GM23338 (cell line): ENCODE results near the gene VAMP7.

Experiments
- CREB1 ChIP-seq: fragments of 250-450 bp; sonication (Bioruptor Pico); IDR thresholded peaks from 2 replicates; pipeline ENCODE4 v1.5.0; 2020; ENCODE audit warnings: low read depth, mild to moderate bottlenecking, moderate library complexity
- EZH2 ChIP-seq: fragments of 200-600 bp; sonication (generic); IDR thresholded peaks from one replicate; pipeline ENCODE4 v1.8.0; 2017; ENCODE audit warnings: antibody characterized with exemption, mild to moderate bottlenecking, low read depth; ENCODE audit not compliant: unreplicated experiment
- EZH2phosphoT487 ChIP-seq: fragments of 200-600 bp; sonication (generic); IDR thresholded peaks from one replicate; pipeline ENCODE4 v1.8.1; 2018; ENCODE audit warnings: antibody characterized with exemption; ENCODE audit not compliant: unreplicated experiment
- JUNB ChIP-seq: IDR thresholded peaks from one replicate; pipeline ENCODE4 v1.6.1; 2016; ENCODE audit warnings: antibody characterized with exemption; ENCODE audit not compliant: unreplicated experiment
- NANOG ChIP-seq: IDR thresholded peaks from 2 replicates; pipeline ENCODE4 v1.6.1; 2016; ENCODE audit warnings: antibody characterized with exemption, borderline replicate concordance
- POLR2AphosphoS5 ChIP-seq: IDR thresholded peaks from 2 replicates; pipeline ENCODE4 v1.6.1; 2016; ENCODE audit warnings: antibody characterized with exemption, low read depth
- ZNF114 ChIP-seq: fragments of 250-450 bp; sonication (Bioruptor Pico); IDR thresholded peaks from 2 replicates; pipeline ENCODE4 v1.5.0; 2020; ENCODE audit warnings: mild to moderate bottlenecking, moderate library complexity
- ZNF331 ChIP-seq: fragments of 250-450 bp; sonication (Bioruptor Pico); IDR thresholded peaks from 2 replicates; pipeline ENCODE4 v1.5.0; 2020; ENCODE audit warnings: low read depth, mild to moderate bottlenecking, moderate library complexity
- TF ChIP-seq, protein P1 (sequence below), 2 experiments: fragments of 200-600 bp in 1 of 2; sonication (generic) in 1 of 2; conservative IDR thresholded peaks; 2 replicates each; pipeline versions ENCODE4 v1.5.1 to v1.6.1; 2016 to 2017; ENCODE audit warnings: antibody characterized with exemption in 2 of 2, low read depth in 2 of 2, mild to moderate bottlenecking in 2 of 2, moderate library complexity in 1 of 2
- TF ChIP-seq, protein P2 (sequence below): IDR thresholded peaks from one replicate; pipeline ENCODE4 v1.6.1; 2018; ENCODE audit warnings: antibody characterized with exemption; ENCODE audit not compliant: unreplicated experiment
- TF ChIP-seq, protein P3 (sequence below): IDR thresholded peaks from 2 replicates; pipeline ENCODE4 v1.6.1; 2016; ENCODE audit warnings: antibody characterized with exemption

DNA sequence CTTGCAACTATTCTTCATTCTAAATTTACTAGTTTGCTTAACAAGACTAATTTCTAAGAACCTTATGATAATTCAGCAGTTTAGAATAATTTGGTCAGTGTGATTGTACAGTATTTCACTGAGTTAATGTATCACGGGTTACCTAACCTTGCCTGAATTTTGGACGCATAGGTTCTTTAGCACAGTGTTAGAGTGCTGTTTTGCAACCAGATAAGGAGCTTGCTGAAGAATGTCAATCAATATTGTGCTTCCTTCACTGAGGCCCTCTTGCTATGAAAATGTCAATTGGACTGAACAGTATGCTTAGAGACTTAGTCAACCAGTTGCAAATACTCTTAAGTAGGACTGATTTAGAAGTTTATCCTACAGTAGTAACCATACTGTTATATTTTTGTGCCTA is 19.6 kb downstream of the VAMP7 start:
- TF ChIP-seq, protein P1, sequence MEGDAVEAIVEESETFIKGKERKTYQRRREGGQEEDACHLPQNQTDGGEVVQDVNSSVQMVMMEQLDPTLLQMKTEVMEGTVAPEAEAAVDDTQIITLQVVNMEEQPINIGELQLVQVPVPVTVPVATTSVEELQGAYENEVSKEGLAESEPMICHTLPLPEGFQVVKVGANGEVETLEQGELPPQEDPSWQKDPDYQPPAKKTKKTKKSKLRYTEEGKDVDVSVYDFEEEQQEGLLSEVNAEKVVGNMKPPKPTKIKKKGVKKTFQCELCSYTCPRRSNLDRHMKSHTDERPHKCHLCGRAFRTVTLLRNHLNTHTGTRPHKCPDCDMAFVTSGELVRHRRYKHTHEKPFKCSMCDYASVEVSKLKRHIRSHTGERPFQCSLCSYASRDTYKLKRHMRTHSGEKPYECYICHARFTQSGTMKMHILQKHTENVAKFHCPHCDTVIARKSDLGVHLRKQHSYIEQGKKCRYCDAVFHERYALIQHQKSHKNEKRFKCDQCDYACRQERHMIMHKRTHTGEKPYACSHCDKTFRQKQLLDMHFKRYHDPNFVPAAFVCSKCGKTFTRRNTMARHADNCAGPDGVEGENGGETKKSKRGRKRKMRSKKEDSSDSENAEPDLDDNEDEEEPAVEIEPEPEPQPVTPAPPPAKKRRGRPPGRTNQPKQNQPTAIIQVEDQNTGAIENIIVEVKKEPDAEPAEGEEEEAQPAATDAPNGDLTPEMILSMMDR (conservative IDR thresholded peaks at IDR 0.05; ENCODE audit: low read depth in 2 of 2) = no peak
- TF ChIP-seq ZNF114 (CRISPR knock-in tag) = no peak
- no peak for TF ChIP-seq EZH2phosphoT487
- TF ChIP-seq POLR2AphosphoS5 = no peak
- TF ChIP-seq, protein P2, sequence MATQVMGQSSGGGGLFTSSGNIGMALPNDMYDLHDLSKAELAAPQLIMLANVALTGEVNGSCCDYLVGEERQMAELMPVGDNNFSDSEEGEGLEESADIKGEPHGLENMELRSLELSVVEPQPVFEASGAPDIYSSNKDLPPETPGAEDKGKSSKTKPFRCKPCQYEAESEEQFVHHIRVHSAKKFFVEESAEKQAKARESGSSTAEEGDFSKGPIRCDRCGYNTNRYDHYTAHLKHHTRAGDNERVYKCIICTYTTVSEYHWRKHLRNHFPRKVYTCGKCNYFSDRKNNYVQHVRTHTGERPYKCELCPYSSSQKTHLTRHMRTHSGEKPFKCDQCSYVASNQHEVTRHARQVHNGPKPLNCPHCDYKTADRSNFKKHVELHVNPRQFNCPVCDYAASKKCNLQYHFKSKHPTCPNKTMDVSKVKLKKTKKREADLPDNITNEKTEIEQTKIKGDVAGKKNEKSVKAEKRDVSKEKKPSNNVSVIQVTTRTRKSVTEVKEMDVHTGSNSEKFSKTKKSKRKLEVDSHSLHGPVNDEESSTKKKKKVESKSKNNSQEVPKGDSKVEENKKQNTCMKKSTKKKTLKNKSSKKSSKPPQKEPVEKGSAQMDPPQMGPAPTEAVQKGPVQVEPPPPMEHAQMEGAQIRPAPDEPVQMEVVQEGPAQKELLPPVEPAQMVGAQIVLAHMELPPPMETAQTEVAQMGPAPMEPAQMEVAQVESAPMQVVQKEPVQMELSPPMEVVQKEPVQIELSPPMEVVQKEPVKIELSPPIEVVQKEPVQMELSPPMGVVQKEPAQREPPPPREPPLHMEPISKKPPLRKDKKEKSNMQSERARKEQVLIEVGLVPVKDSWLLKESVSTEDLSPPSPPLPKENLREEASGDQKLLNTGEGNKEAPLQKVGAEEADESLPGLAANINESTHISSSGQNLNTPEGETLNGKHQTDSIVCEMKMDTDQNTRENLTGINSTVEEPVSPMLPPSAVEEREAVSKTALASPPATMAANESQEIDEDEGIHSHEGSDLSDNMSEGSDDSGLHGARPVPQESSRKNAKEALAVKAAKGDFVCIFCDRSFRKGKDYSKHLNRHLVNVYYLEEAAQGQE = no peak
- TF ChIP-seq EZH2 = no peak
- no peak for TF ChIP-seq CREB1 (CRISPR knock-in tag)
- TF ChIP-seq, protein P3, sequence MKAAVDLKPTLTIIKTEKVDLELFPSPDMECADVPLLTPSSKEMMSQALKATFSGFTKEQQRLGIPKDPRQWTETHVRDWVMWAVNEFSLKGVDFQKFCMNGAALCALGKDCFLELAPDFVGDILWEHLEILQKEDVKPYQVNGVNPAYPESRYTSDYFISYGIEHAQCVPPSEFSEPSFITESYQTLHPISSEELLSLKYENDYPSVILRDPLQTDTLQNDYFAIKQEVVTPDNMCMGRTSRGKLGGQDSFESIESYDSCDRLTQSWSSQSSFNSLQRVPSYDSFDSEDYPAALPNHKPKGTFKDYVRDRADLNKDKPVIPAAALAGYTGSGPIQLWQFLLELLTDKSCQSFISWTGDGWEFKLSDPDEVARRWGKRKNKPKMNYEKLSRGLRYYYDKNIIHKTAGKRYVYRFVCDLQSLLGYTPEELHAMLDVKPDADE = no peak
- TF ChIP-seq ZNF331 (CRISPR knock-in tag) = no peak
- TF ChIP-seq JUNB = no peak
- no peak for TF ChIP-seq NANOG
